NCI-H2081 treated with DMSO at 0.1 percent for 48 hours (cell line): ENCODE measurements around the gene UBXN2A.
"Not testable (repeated sequence)": the region's sequence is repeated elsewhere in the genome, so short reads cannot be mapped to it uniquely, and the experiment has no call there.

Experiments used
- DNase-seq: peaks from one replicate; lab custom pipeline; 2025; lab: John Stamatoyannopoulos, UW

UBXN2A gene

DNA sequence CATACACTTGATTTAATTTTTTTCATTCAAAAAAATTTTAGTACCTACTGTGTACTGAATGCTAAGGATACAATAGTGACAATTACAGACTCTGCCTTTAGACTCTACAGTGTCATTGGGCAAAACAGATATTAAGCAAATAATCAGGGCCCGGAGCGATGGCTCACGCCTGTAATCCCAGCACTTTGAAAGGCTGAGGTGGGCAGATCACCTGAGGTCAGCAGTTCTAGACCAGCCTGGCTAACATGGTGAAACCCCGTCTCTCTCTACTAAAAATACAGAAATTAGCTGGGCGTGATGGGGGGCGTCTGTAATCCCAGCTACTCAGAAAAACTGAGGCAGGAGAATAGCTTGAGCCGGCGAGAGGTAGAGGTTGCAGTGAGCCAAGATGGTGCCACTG lies 1.4 kb downstream of the UBXN2A start:
- no peak for DNase-seq

DNA sequence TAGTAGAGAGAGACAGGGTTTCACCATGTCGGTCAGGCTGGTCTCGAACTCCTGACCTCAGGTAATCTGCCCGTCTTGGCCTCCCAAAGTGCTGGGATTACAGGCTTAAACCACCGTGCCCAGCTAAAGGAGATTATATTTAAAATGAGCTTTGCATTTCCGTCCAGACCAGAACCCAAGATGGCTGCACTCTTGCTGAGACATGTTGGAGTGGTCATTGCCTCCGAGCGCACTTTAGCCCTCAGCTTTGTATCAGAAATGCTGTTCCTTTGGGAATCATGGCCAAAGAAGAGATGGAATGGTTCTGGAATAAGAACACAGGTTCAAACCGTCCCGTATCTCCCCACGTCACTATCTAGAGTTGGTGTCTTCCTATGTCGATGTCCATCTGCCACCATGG lies 3.4 kb downstream of the UBXN2A start:
- no peak for DNase-seq

DNA sequence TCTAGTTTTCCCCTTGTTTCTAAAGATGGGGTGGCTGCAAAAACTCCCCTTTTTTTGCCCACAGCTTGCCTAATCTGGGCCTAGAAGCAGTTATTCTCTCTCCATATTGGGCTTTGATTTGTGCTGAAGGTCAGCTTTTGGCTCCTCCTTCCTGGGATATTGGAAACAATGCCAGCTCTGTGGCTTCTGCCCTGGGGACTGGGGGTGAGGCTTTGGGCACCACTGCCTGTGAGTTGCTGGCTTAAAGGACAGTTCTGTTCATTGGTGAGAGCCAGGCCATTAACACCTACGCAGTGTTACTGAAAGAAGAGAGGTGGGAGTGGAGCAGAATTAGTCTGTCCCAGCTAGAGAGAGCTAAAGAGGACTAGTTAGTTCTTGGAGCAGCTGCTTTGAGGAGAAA lies 4.3 kb downstream of the UBXN2A start:
- no peak for DNase-seq

DNA sequence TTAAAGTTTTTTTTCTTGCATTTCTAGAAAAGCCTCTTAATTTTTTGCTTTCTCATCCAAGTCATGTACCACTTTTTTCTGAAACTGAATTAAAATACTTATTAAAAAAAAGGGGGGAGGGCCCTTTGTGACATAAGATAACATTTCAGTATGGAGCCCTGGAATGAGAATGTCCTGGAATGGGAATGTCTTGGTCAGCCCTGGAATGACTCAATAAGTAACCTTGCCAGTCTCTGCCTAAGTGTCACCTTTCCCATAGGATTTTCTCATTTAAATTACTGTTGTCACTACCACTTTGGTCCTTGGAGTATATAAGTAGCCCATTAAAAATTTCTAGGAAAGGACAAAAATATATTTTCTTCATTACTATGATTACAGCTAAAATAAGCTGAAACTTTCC lies 4.7 kb downstream of the UBXN2A start:
- DNase-seq: no peak

DNA sequence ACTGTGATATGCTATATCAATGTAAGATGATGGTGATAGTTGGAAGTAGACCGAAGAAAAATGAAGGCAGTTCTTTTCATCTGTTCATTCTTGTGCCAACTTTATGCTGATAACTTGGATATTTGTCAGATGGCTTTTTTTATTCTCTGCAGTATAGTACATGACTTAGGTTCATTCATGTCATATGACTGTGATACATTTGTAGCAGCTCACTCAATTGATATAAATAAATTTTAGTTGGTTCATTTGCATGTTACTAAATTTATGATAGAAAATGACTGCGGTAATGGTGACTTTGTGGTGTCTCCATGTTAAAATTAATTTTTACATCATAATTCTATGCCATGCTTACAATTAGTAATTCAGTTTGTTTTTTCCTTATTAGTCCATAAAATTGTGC lies 7.1 kb downstream of the UBXN2A start:
- no peak for DNase-seq

DNA sequence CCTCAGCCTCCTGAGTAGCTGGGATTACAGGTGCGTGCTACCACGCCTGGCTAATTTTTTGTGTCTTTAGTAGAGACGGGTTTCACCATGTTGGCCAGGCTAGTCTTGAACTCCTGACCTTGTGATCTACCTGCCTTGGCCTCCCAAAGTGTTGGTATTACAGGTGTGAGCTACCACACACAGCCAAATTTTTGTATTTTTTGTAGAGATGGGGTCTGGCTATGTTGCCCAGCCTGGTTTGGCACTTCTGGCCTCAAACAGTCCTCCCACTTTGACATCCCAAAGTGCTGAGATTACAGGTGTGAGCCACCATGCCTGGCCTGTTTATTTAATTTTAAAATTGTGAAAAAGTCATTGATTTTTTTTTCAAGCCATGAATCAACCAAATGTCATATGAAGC lies 12.3 kb downstream of the UBXN2A start:
- DNase-seq: not testable (repeated sequence)

DNA sequence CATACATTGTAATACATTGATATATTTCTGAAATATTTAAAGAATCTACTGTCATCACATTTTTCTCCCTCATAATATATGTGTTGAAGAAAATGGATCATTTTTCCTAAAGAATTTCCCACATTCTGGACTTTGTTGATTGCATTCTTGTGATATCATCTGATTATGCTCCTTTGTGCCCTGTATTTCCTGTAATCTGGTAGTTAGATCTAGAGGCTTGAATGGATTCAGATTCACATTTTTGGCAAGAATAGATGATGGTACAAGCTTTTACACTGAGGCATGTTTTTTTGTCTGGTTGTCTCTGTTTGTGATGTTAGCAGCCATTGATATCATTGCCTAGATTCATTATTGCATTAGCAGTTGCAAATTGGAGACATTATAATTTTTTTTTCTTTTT lies 13.4 kb downstream of the UBXN2A start:
- no peak for DNase-seq

DNA sequence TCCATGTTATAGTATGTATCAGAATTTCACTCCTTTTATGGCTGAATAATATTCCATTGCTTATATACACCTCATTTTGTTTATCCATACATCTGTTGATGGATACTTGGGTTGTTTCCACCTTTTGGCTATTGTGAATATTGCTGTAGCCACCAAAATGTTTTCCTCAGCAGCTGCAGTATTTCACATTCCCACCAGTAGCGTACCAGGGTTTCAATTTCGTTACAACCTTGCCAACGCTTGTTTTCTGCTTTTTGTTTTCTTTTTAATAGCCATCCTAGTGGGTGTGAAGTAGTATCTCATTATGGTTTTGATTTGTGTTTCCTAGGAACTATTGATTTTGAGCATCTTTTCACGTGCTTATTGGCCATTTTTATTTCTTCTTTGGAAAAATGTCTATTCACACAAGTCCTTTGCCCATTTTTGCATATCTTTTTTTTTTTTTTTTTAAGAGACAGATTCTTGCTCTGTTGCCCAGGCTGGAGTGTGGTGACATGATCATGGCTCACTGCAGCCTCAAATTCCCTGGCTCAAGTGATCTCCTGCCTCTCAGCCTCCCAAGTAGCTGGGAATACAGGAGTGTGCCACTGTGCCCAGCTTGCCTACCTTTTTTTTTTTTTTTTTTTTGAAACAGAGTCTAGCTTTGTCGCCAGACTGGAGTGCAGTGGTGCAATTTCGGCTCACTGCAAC lies 14.2 kb downstream of the UBXN2A start:
- no peak for DNase-seq

DNA sequence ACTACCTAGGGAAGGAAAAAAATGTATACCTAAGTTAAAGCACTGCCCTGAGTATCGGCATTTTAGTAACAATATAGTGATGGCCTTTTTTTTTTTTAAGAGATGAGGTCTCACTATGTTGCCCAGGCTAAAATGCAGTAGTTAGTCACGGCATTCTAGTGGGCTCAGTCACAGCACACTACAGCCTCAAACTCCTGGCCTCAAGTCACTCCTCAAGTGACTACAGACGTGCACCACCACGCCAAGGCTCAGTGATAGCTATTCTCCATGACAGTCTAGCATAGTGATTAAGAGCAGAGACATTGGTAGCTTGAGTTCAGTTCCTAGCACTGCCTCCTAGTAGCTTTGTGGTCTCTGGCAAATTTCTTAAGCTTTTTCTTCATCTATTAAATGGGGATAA lies 27.6 kb downstream of the UBXN2A start:
- DNase-seq: no peak

DNA sequence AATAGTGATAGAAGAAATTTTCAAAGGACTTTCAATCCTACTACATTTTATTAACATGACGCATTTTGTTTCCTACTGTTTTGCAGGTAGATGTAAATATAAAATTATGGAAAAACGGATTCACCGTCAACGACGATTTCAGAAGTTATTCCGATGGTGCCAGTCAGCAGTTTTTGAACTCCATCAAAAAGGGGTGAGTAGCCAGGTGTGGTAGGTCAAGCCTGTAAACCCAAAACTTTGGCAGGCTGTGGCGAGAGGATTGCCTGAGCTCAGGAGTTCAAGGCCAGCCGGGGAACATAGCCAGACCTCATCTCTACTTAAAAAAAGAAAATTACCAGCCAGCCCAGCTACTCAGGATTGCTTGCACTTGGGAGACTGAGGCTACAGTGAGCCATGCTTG lies 36.6 kb downstream of the UBXN2A start:
- no peak for DNase-seq

DNA sequence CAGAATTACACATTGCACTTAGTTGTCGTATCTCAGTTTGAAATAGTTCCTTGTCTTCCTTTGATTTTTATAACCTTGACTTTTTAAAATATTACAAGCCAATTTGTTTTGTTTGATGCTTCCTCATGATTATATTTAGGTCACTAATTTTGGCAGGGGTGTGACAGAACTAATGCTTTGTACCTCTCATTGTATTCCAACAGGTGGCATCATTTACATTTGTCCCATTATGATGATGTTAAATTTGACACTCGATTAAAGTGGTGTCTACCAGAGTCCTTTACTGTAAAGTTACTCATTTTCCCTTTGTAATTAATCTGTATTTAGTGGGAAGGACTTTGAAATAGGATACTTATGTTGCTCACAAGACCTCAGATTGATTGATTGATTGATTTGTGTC lies 48.1 kb downstream of the UBXN2A start:
- no peak for DNase-seq

DNA sequence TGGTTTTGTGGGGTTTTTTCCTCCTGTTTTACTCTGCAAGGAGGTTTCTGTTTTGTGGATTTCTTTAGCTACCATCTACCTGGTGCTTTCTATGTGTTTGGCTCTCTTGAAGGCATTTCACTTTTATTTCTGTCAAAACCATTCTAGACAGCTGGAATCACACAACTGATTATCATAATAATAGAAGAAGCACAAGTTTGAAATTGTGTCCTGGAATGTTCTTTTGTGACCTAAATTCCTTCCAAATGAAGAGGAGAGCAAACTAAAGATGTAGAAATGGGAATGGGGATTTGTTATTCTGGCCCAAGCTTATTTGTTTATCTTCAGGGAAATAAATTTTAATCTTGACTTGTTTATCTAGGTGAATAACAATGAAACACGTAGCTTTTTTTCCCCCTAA lies 52.7 kb downstream of the UBXN2A start:
- DNase-seq: no peak

DNA sequence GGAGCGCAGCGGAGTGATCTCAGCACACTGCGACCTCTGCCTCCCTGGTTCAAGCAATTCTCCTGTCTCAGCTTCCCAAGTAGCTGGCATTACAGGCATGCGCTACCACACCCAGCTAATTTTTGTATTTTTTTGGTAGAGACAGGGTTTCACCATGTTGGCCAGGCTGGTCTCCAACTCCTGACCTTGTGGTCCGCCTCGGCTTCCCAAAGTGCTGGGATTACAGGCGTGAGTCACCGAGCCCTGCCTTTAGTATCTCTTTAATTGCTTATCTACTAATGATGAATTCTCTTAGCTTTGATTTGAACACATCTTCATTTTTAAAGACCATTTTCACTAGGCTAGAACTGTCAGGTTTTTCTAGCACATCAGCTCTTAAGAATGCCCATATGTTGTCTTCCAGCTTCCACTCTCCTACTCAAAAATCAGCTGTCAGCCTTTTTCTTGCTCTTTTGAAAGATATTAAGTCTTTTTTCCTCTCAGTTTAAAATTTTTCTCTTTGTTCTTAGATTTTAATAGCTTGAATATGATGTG lies 53.5 kb downstream of the UBXN2A start:
- DNase-seq: no peak

DNA sequence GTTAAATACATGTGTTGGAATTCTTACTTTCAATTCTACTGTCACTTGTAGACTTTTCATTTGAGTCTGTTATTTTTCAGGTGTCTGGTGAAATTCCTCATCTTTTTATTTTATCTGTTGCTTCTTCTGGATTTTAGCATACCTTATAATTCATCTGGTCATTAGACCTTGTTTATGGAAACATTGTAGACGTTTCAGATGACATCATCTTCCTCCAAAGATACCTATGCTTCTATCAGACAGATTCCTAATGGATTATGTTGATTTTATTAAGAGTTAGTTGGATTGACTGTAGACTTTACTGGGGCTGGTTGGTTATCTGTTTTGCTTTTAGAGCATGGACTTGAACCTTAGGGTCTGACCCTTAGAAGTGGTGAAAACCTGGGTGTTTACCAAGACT lies 54.3 kb downstream of the UBXN2A start:
- DNase-seq: no peak

DNA sequence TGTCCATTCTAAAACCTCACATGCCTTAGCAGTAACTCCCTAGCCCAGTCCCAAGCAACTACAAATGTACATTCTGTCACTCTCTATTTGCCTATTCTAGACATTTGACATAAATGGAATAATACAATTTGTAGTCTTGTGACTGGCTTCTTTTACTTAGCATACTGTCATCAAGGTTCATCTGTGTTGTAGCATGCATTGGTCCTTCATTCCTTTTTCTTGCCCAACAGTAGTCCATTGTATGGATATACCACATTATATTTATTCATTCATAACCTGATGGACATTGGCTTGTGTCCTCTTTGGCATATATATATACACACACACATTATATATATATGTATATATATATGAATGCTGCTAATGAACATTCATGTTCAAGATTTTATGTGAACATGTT lies 67.4 kb downstream of the UBXN2A start:
- DNase-seq: no peak

DNA sequence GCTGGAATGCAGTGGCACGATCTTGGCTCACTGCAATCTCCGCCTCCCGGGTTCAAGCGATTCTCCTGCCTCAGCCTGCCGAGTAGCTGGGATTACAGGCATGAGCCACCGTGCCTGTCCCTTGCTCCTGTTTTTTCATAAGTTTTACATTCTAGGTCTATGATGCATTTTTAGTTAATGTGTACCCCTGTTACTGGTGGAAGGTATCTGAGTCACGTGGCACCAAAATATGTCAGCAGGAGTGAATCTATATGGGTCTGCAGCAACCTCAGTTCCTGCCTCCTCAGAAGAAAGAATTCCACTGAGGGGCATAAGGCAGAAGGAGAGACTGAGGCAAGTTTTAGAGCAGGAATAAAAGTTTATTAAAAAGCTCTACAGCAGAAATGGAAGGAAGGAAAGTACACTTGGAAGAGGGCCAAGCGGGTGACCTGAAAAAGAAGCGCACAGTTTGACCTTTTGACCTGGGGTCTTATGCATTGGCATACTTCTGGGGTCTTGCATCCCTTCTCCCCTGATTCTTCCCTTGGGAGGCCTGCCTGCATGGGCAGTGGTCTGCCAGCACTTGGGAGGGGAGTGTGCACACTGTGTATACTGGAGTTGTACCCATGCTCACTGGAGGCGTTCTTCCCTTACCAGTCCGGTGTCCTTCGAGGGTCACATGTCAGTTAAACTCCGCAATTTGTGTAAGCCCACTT lies 68.6 kb downstream of the UBXN2A start:
- no peak for DNase-seq

DNA sequence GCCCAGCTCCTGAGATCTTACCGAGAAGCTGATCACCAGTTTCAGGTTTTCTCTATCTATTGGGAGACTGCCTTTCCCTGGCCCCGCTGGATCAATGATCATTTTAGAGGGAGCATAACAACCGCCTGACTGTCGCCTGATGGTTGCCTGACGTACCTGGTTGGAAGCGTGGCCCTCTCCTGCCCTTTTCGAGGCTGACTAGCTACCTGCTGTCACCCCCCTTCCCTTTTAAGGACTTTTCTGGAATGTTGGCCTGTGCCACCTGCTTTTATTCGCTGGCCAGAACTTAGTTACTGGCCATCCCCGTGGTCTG lies 69.1 kb downstream of the UBXN2A start:
- DNase-seq: no peak

DNA sequence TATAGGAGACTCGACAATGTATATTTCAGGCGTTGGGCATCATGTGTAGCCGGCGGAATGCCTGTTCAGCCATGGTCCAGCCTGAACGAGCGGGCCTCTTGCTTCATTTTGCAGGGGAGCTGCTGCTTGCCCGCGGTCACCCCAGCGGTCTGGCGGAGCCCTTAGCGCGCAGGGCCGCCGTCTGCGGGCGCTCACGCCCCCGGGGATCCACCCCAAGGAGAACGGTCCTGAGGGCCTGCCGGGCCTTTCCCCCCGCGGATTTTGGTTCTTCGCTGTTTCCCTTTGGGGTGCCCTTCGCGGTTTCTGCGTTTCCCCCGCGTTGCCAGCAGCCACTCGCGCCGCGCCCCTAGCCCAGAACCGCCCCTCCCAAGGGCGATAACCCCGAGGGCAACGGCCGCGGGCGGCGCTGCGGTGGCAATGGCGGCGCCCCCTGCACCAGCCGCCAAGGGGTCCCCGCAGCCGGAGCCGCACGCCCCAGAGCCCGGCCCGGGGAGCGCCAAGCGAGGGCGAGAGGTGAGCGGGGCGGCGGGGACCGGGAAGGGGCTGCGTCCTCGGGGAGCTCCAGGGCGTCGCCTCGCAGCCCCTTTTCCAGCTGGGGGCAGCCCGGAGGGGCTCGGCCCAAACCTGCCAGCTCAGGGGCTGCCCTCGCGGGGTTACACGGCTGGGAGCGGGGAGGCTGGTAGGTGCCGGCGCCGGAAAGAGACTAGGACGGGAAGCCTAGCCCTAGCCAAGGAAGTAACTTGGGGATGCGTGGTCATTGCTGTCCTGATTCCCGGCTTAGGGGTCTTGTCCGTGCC lies 69.6 kb downstream of the UBXN2A start, which contains the start of gene MFSD2B:
Gene MFSD2B (plus strand): TSS at position 406 of the 797 bp plus-strand sequence. CDS start 12 bp downstream, at position 418.
- DNase-seq: no peak

DNA sequence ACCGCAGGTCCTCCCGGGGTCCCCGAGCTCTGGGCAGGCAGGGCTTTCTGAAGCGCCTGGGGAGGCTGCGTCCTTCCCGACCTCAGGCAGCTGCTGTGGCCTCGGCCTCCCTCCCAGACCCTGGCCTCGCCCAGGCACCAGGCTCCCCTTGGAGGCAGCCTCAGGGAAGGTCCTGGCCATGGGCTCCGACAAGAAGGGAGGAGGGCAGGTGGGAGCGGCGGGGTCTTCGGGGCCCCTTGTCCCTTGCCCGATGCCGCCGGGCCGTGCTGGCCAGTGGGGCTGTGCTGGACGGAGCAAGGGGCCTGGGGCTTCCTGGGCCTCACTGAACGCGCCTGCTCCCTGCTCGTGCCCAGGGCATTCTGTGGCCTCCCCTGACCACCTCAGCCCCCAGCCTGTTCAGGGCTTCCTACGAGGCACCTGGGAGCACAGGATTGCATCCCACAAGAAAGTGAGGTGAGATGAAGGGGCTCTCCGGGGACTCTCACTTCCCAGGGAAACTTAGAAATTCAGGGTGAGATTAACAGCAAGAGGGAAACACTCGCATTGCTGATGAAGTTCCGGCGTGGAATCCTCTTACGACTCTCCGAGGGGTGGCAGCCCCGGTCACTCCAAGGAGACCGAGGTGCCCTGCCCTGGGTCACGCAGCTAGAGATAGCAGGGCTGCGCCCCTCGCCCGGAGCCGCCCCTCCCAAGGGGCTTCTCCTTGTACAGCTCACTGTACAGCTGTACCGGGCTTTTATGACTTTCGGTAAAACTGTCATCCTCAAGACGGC lies 70.4 kb downstream of the UBXN2A start:
- DNase-seq: no peak

DNA sequence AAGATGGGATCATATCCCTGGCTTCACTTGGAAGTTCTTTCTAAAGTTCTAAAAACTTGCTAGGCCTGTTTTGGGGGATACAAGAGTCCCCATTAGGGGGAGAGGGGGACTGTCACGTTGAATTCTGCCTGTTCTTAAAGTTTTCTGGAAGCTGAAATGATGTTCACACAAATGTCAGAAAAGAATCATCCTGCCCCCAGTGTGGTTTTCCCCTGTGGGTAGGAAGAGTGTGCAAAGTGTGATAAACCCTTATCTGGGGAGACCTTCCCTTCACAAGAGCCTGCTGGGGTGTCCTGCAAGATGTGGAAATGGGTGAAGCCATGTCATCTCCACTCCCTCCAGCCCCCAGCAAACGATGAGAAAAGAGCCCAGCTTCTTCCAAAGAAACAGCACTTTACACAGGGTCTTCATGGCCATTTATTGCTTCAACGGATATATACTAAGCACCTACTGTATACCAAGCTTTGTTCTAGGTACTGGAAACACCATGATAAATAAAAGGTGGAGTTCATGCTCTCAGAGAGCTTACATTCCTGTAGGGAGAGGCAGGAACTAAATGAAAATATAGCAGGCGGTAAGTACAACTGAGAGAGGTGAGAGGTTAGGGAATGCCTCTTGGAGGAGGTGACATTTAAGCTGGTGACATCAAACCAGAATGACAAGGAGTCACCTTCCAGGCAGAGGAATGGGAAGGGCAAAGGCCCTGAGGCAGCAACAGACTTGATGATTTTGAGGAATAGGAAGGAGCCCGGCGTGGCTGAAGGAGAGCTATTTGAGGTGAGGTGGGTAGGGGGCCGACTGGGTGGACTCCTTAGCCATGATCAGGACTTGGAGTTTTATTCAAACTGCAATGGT lies 71.2 kb downstream of the UBXN2A start:
- DNase-seq: no peak

DNA sequence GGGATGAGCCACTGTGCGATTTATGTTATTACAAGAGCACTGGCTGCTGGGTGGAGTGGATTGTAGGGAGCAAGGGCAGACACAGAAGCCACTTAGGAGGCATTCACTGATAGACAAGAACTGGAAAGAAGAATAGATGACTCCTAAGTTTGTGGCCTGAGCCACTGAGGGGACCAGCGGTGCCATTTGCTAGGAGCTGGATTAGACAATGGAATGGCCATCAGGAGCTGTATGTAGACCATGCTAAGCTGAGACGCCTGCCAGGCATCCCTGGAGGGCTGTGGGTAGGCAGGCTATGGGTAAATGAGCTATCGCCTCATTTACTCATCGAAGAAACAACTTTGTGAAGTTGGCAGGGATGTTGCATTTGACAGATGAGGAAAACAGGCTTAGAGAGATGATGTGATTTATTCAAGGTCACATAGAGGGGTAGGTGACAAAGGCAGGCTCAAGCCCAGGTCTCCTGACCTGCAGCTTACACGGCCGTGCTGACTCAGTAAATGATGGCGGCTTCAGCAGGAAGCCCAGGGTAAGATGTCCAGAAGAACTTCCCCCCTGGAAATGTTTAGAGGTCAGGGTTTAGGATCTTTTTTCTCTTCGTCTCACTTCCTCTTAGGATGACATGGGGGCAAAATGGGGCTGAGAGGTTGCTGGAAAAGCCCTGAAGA lies 72.4 kb downstream of the UBXN2A start:
- DNase-seq: no peak
